H9 (cell line): ENCODE results near the gene DIAPH3. TPM values are rescaled to one million over a fixed set of nuclear protein-coding genes. Genes with fewer than 3 reads are reported as not detected.

ENCODE experiments used
- DNase-seq: peaks from one replicate; pipeline ENCODE4 v3.0.0-alpha.2; 2017
- H2AFZ ChIP-seq: one replicate; pipeline ENCODE4 v1.6.1; 2013; ENCODE audit warnings: mild to moderate bottlenecking, low read length, control low read depth, moderate library complexity
- H2AK5ac ChIP-seq: 2 replicates; pipeline ENCODE4 v1.6.1; 2013; ENCODE audit warnings: low read length, control low read depth, mixed read lengths; ENCODE audit not compliant: insufficient read length
- H2BK120ac ChIP-seq: one replicate; pipeline ENCODE4 v1.6.1; 2013; ENCODE audit warnings: low read depth, mild to moderate bottlenecking, low read length, control low read depth, inconsistent platforms; ENCODE audit not compliant: poor library complexity, severe bottlenecking
- H2BK12ac ChIP-seq: 2 replicates; pipeline ENCODE4 v1.6.1; 2013; ENCODE audit warnings: low read length, control low read depth, mixed read lengths, low read depth; ENCODE audit not compliant: insufficient read length
- H2BK15ac ChIP-seq: 2 replicates; pipeline ENCODE4 v1.6.1; 2013; ENCODE audit warnings: low read depth, low read length, control low read depth
- H2BK20ac ChIP-seq: one replicate; pipeline ENCODE4 v1.6.1; 2013; ENCODE audit warnings: low read depth, mild to moderate bottlenecking, low read length, control low read depth, inconsistent platforms; ENCODE audit not compliant: poor library complexity, severe bottlenecking
- H2BK5ac ChIP-seq: 2 replicates; pipeline ENCODE4 v1.6.1; 2013; ENCODE audit warnings: low read length, control low read depth, mixed read lengths; ENCODE audit not compliant: insufficient read length
- H3K14ac ChIP-seq: 2 replicates; pipeline ENCODE4 v1.6.1; 2013; ENCODE audit warnings: low read length, control low read depth; ENCODE audit not compliant: insufficient read depth
- H3K18ac ChIP-seq: 2 replicates; pipeline ENCODE4 v1.6.1; 2013; ENCODE audit warnings: low read depth, mild to moderate bottlenecking, mixed read lengths, low read length, control low read depth; ENCODE audit not compliant: insufficient read length
- H3K23ac ChIP-seq: 2 replicates; pipeline ENCODE4 v1.6.1; 2013; ENCODE audit warnings: low read length, control low read depth, mixed read lengths, low read depth; ENCODE audit not compliant: insufficient read length
- H3K23me2 ChIP-seq: 2 replicates; pipeline ENCODE4 v1.6.1; 2013; ENCODE audit warnings: low read depth, mild to moderate bottlenecking, mixed read lengths, low read length, control low read depth; ENCODE audit not compliant: insufficient read length, poor library complexity, severe bottlenecking
- H3K27ac ChIP-seq: 2 replicates; pipeline ENCODE4 v1.5.1; 2013; ENCODE audit warnings: low read length, control low read depth, mixed read lengths, low read depth; ENCODE audit not compliant: insufficient read length
- H3K27me3 ChIP-seq: 2 replicates; pipeline ENCODE4 v1.6.1; 2013; ENCODE audit warnings: low read length, control low read depth, inconsistent platforms; ENCODE audit not compliant: insufficient read depth
- H3K4ac ChIP-seq: 2 replicates; pipeline ENCODE4 v1.6.1; 2013; ENCODE audit warnings: low read depth, mild to moderate bottlenecking, control low read depth, inconsistent platforms, low read length, moderate library complexity
- H3K4me1 ChIP-seq: 2 replicates; pipeline ENCODE4 v1.6.1; 2013; ENCODE audit warnings: low read length, control low read depth, inconsistent platforms; ENCODE audit not compliant: insufficient read depth
- H3K4me2 ChIP-seq: 2 replicates; pipeline ENCODE4 v1.6.1; 2013; ENCODE audit warnings: low read length, control low read depth, mixed read lengths; ENCODE audit not compliant: insufficient read length, insufficient read depth
- H3K56ac ChIP-seq: 2 replicates; pipeline ENCODE4 v1.6.1; 2013; ENCODE audit warnings: low read depth, mild to moderate bottlenecking, mixed read lengths, low read length, control low read depth; ENCODE audit not compliant: insufficient read length
- H3K79me1 ChIP-seq: 2 replicates; pipeline ENCODE4 v1.6.1; 2013; ENCODE audit warnings: low read depth, mild to moderate bottlenecking, moderate library complexity, low read length, control low read depth, inconsistent platforms; ENCODE audit not compliant: insufficient read depth, poor library complexity, severe bottlenecking
- H3K79me2 ChIP-seq: 2 replicates; pipeline ENCODE4 v1.6.1; 2013; ENCODE audit warnings: low read length, control low read depth, inconsistent platforms; ENCODE audit not compliant: insufficient read depth
- H3K9ac ChIP-seq: 2 replicates; pipeline ENCODE4 v1.6.1; 2013; ENCODE audit warnings: low read length, control low read depth, mixed read lengths; ENCODE audit not compliant: insufficient read length; ENCODE audit errors: extremely low read depth
- H3K9me3 ChIP-seq: one replicate; pipeline ENCODE4 v1.6.1; 2013; ENCODE audit warnings: low read depth, low read length, inconsistent platforms; ENCODE audit not compliant: control insufficient read depth
- H3T11ph ChIP-seq: one replicate; pipeline ENCODE4 v1.6.1; 2013; ENCODE audit warnings: mild to moderate bottlenecking, low read length, control low read depth, inconsistent platforms
- H4K20me1 ChIP-seq: one replicate; pipeline ENCODE4 v1.6.1; 2013; ENCODE audit not compliant: control insufficient read depth, insufficient read length, insufficient read depth
- H4K5ac ChIP-seq: 2 replicates; pipeline ENCODE4 v1.6.1; 2013; ENCODE audit warnings: low read depth, mild to moderate bottlenecking, mixed read lengths, low read length, control low read depth; ENCODE audit not compliant: insufficient read length
- H4K8ac ChIP-seq: replicated peaks from 2 replicates; pipeline ENCODE4 v1.6.1; 2013; ENCODE audit warnings: low read length, control low read depth, mixed read lengths, low read depth; ENCODE audit not compliant: insufficient read length
- H4K91ac ChIP-seq: 2 replicates; pipeline ENCODE4 v1.6.1; 2013; ENCODE audit warnings: low read depth, mild to moderate bottlenecking, moderate library complexity, mixed read lengths, low read length, control low read depth; ENCODE audit not compliant: insufficient read length
- H3K27ac Mint-ChIP-seq, 3 experiments: 2 replicates in 2 of 3; 3 replicates in 1 of 3; pipeline ENCODE4 v1.8.0; 2020 to 2021; ENCODE audit warnings: mixed read lengths in 3 of 3, mild to moderate bottlenecking in 1 of 3, moderate library complexity in 1 of 3
- H3K27me3 Mint-ChIP-seq: 2 replicates; pipeline ENCODE4 v1.8.0; 2021; ENCODE audit warnings: low read depth, mild to moderate bottlenecking, moderate library complexity, mixed read lengths
- H3K36me3 Mint-ChIP-seq, 3 experiments: 2 replicates in 2 of 3; 3 replicates in 1 of 3; pipeline ENCODE4 v1.8.0; 2020 to 2021; ENCODE audit warnings: low read depth in 3 of 3, mixed read lengths in 3 of 3; ENCODE audit not compliant: insufficient read depth in 1 of 3
- H3K4me1 Mint-ChIP-seq, 2 experiments: 2 replicates each; pipeline ENCODE4 v1.8.0; 2020; ENCODE audit warnings: mixed read lengths in 2 of 2
- H3K4me3 Mint-ChIP-seq, 2 experiments: 2 replicates in 1 of 2; 3 replicates in 1 of 2; pipeline ENCODE4 v1.8.0; 2020 to 2021; ENCODE audit warnings: mild to moderate bottlenecking in 2 of 2, mixed read lengths in 2 of 2, moderate library complexity in 1 of 2
- H3K9me3 Mint-ChIP-seq, 2 experiments: 2 replicates in 1 of 2; 3 replicates in 1 of 2; pipeline ENCODE4 v1.8.0; 2020; ENCODE audit warnings: mild to moderate bottlenecking in 2 of 2, mixed read lengths in 2 of 2, moderate library complexity in 1 of 2
- WGBS: extraction: QIAGEN DNeasy Blood & Tissue Kit; methylation state at CpG from one replicate; pipeline ENCODE4 v1.1.7; 2013; ENCODE audit warnings: missing lambda C conversion rate, low lambda C conversion rate, mixed read lengths; ENCODE audit not compliant: insufficient read length; ENCODE audit errors: extremely low coverage; 5-methylcytosine and 5-hydroxymethylcytosine counted together
- total RNA-seq: library from RNA; stranded (reverse); gene quantifications from 2 replicates; pipeline ENCODE4 v1.2.1, GENCODE V29; 2021
- TF ChIP-seq, protein P1 (sequence below): fragments of 200-600 bp; sonication (generic); conservative IDR thresholded peaks from 3 replicates; pipeline ENCODE4 v1.8.0; 2021; ENCODE audit warnings: antibody characterized with exemption, mild to moderate bottlenecking

DIAPH3 gene
- total RNA-seq, 1 experiment from 2014 or later = 23.1 TPM

DNA sequence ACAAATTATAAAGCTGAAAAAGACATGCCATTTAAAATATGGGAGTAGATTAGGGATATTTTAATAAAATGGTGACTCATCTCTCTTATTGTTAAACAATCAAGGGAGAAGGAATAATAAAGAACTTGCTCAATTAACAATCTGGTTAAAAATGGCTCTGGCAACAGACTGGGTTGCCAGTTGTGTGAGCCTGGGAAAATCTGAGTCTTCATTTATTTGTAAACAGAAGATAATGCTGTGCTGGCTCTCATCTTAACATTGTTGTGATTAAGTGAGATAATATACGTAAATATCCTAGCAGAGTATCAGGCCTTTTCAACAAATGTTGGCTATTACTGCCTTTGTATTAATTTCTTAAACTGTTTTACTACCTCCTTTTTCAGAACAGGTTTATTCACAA is 453.3 kb downstream of the DIAPH3 start:
- Histone ChIP-seq H3K56ac (no peak overlapping the region), H2AFZ (no peak overlapping the region), H3K9me3 (no peaks in the 10 kb centered on the region), H2BK15ac (no peak overlapping the region), H3K4ac (no peak overlapping the region), H2BK5ac (no peak overlapping the region), H2AK5ac (no peak overlapping the region), H3K4me2 (no peak overlapping the region), H4K5ac (no peak overlapping the region), H3K79me1 (no peaks in the 10 kb centered on the region), H3K4me1 (no peaks in the 10 kb centered on the region; the same call in 1 of the 2 replicates), H3K27me3 (no peaks in the 10 kb centered on the region), H3T11ph (no peak overlapping the region), H4K91ac (no peak overlapping the region), H3K9ac (no peak overlapping the region), H3K27ac (no peak overlapping the region), H3K23me2 (no peaks in the 10 kb centered on the region), H4K8ac (no peak overlapping the region), H3K14ac (no peak overlapping the region), H2BK12ac (no peak overlapping the region), H2BK20ac (no peak overlapping the region), H4K20me1 (no peaks in the 10 kb centered on the region), H3K79me2 (peaks cover 1% of the 10 kb centered on the region; the same call in 1 of the 2 replicates), H3K23ac (no peak overlapping the region), H3K18ac (no peak overlapping the region), H2BK120ac (no peak overlapping the region)
- TF ChIP-seq, protein P1, sequence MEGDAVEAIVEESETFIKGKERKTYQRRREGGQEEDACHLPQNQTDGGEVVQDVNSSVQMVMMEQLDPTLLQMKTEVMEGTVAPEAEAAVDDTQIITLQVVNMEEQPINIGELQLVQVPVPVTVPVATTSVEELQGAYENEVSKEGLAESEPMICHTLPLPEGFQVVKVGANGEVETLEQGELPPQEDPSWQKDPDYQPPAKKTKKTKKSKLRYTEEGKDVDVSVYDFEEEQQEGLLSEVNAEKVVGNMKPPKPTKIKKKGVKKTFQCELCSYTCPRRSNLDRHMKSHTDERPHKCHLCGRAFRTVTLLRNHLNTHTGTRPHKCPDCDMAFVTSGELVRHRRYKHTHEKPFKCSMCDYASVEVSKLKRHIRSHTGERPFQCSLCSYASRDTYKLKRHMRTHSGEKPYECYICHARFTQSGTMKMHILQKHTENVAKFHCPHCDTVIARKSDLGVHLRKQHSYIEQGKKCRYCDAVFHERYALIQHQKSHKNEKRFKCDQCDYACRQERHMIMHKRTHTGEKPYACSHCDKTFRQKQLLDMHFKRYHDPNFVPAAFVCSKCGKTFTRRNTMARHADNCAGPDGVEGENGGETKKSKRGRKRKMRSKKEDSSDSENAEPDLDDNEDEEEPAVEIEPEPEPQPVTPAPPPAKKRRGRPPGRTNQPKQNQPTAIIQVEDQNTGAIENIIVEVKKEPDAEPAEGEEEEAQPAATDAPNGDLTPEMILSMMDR = no peak
- Mint-ChIP-seq H3K27ac (no peak overlapping the region), H3K27me3 (no peaks in the 10 kb centered on the region), H3K36me3 (no peaks in the 10 kb centered on the region), H3K4me3 (no peak overlapping the region), H3K9me3 (no peaks in the 10 kb centered on the region), H3K4me1 (peaks cover 0 to 4% of the 10 kb centered on the region in 2 experiments; a peak in 1 of 4 replicates)
- WGBS = no CpG with 5 or more reads among the region's 1 CpG
- no peak for DNase-seq
